ENCODE data around the gene PCDHAC1.

- no peak for TF ChIP-seq CTCF (IDR thresholded peaks at IDR 0.05)
- no peak for TF ChIP-seq POLR2A (IDR thresholded peaks at IDR 0.05)
These were observed 1.1 kb downstream of the PCDHAC1 start for GRCh38 chr5:140927228-140927573.
